Ascending aorta (tissue), 2 donors: ENCODE measurements around the gene CD302. TPM values are rescaled to one million over a fixed set of nuclear protein-coding genes. Genes with fewer than 3 reads are reported as not detected.

ENCODE experiments used
- DNase-seq, 2 donors: peaks; one replicate each; pipeline ENCODE4 v3.0.0-alpha.2; 2019; ENCODE audit warnings: low spot score in 2 of 2
- H3K27ac ChIP-seq, 2 donors: fragments of 200-600 bp; sonication (generic); one replicate each; pipeline ENCODE4 v1.5.1; 2016 to 2017; ENCODE audit warnings: mild to moderate bottlenecking in 1 of 2
- H3K27me3 ChIP-seq: fragments of 200-600 bp; sonication (generic); one replicate; pipeline ENCODE4 v1.5.1; 2017
- H3K36me3 ChIP-seq, 2 donors: fragments of 200-600 bp; sonication (generic); one replicate each; pipeline ENCODE4 v1.5.1; 2016
- H3K4me1 ChIP-seq, 2 donors: fragments of 200-600 bp; sonication (generic); one replicate each; pipeline ENCODE4 v1.5.1; 2016 to 2017; ENCODE audit warnings: mild to moderate bottlenecking in 1 of 2
- H3K4me3 ChIP-seq, 2 donors: fragments of 200-600 bp; sonication (generic); one replicate each; pipeline ENCODE4 v1.5.1; 2016 to 2017; ENCODE audit warnings: mild to moderate bottlenecking in 1 of 2
- H3K9me3 ChIP-seq, 2 donors: fragments of 200-600 bp; sonication (generic); one replicate each; pipeline ENCODE4 v1.5.1; 2016
- intact Hi-C: fragments of 100-400 bp; cut with DNase I; formaldehyde crosslinking; loops from one replicate; pipeline ENCODE4 v1.15.1; 2023
- total RNA-seq: library from RNA; depleted of rRNA; stranded (reverse); fragments of >200 nt; gene quantifications from one replicate; pipeline ENCODE4 v1.1.0, GENCODE V29; 2016
- TF ChIP-seq, protein P1 (sequence below), 3 experiments: fragments of 200-600 bp in 2 of 3; fragments of 450-650 bp in 1 of 3; sonication (generic) in 2 of 3; IDR thresholded peaks; one replicate each; pipeline ENCODE4 v1.5.1; 2016 to 2019; ENCODE audit warnings: antibody characterized with exemption in 3 of 3, mild to moderate bottlenecking in 1 of 3, moderate library complexity in 1 of 3

The CD302 gene
- total RNA-seq, 1 donor from 2014 or later = 30.9 TPM

DNA sequence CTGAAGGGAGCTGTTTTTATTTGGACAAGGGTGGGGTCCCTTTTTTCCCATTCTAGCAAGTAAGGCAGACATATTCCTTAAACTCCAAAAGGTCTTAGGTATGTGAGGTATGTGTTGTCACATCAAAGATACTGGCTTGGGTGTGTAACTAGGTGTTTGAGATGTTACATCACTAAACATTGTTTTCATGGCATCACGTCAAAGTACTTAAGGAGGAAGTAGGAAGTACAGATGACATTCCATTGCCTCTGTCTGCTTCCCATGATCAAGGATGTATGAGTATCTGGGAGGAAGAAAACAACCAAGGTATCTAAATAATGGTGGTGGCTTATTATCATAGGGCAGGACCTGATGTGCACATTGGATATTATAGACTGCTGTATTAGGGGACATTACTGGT is 39.3 kb downstream of the CD302 start:
- Histone ChIP-seq H3K36me3 (peaks cover 10 to 42% of the 10 kb centered on the region in 2 donors), H3K27ac (no peak overlapping the region), H3K9me3 (no peaks in the 10 kb centered on the region), H3K4me1 (peaks cover 0 to 11% of the 10 kb centered on the region in 2 donors), H3K27me3 (no peaks in the 10 kb centered on the region), H3K4me3 (no peak overlapping the region)
- no peak for DNase-seq
- TF ChIP-seq, protein P1, sequence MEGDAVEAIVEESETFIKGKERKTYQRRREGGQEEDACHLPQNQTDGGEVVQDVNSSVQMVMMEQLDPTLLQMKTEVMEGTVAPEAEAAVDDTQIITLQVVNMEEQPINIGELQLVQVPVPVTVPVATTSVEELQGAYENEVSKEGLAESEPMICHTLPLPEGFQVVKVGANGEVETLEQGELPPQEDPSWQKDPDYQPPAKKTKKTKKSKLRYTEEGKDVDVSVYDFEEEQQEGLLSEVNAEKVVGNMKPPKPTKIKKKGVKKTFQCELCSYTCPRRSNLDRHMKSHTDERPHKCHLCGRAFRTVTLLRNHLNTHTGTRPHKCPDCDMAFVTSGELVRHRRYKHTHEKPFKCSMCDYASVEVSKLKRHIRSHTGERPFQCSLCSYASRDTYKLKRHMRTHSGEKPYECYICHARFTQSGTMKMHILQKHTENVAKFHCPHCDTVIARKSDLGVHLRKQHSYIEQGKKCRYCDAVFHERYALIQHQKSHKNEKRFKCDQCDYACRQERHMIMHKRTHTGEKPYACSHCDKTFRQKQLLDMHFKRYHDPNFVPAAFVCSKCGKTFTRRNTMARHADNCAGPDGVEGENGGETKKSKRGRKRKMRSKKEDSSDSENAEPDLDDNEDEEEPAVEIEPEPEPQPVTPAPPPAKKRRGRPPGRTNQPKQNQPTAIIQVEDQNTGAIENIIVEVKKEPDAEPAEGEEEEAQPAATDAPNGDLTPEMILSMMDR (IDR thresholded peaks at IDR 0.05) = no peak
- intact Hi-C loops = no loop called here

DNA sequence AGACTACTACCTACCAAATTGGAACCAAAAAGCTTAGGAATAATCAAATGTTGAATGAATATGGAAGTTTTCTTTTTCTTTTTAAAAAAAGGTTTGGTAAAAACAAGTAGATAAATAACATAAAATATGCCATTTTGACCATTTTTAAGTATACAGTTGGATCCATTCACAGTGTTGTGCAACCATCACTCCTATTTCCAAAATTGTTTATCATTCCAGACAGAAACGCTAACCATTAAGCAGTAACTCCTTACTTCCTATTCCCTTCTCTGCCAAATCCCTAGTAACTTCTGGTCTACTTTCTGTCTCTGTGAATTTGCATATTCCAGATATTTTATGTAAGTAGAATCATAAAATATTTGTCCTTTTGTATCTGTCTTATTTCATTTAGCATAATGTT is 39.8 kb downstream of the CD302 start:
- no peak overlapping the region for H3K4me3 ChIP-seq
- peaks cover 0 to 11% of the 10 kb centered on the region in 2 donors for H3K4me1 ChIP-seq
- peaks cover 10 to 41% of the 10 kb centered on the region in 2 donors for H3K36me3 ChIP-seq
- no peak overlapping the region for H3K27ac ChIP-seq
- intact Hi-C loops = no loop called here
- DNase-seq = no peak
- H3K27me3 ChIP-seq = no peaks in the 10 kb centered on the region
- TF ChIP-seq, protein P1 (IDR thresholded peaks at IDR 0.05) = no peak
- no peaks in the 10 kb centered on the region for H3K9me3 ChIP-seq

DNA sequence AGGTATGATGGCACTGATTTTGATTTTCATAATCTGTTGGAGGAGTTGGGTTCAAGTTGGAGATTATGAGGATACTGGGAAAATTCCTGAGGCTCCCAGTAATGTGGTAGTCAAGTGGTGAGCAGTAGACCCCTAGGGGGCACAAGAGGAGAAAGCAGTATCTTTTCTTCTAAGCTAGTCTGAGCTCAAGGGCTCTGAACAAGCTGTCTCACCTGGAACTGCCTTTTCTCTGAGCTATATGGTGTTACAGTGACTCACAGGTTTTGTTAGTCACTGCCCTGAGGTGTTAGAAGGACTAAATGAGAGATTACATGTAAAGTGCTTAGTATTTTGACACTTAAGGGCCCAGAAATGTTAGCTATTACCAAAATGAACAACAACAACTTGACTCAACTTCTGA is 42.2 kb downstream of the CD302 start:
- Histone ChIP-seq H3K4me1 (peaks cover 0 to 11% of the 10 kb centered on the region in 2 donors), H3K27me3 (no peaks in the 10 kb centered on the region), H3K4me3 (no peak overlapping the region), H3K36me3 (peaks cover 16 to 48% of the 10 kb centered on the region in 2 donors), H3K9me3 (no peaks in the 10 kb centered on the region), H3K27ac (peak overlapping the region in 1 of 2 donors; percentile 35)
- no peak for DNase-seq
- intact Hi-C loops = no loop called here
- TF ChIP-seq, protein P1 (IDR thresholded peaks at IDR 0.05) = no peak

DNA sequence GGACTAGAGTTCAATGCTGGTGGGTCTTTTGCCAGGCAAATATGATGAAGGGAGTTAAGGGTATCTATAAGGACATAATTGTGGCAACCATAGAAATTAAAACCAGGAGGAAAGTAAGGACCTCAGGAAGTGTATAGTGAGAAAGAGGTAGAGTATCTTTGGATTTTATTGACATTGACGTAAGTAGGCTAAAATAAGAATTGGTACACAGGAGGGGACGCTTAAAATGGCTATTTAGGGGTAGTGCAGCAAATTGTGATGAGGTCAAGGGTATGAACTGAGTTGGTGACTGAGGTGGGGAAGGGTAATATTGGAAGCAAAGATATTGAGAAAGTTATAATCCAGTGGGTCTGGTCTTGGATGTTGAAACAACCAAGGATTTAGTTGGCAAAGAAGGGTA is 43.0 kb downstream of the CD302 start:
- Histone ChIP-seq H3K36me3 (peaks cover 18 to 51% of the 10 kb centered on the region in 2 donors), H3K4me1 (peaks cover 0 to 8% of the 10 kb centered on the region in 2 donors), H3K27ac (no peak overlapping the region), H3K4me3 (no peak overlapping the region), H3K9me3 (no peaks in the 10 kb centered on the region), H3K27me3 (no peaks in the 10 kb centered on the region)
- DNase-seq = no peak
- TF ChIP-seq, protein P1 (IDR thresholded peaks at IDR 0.05) = no peak
- intact Hi-C loops = no loop called here

DNA sequence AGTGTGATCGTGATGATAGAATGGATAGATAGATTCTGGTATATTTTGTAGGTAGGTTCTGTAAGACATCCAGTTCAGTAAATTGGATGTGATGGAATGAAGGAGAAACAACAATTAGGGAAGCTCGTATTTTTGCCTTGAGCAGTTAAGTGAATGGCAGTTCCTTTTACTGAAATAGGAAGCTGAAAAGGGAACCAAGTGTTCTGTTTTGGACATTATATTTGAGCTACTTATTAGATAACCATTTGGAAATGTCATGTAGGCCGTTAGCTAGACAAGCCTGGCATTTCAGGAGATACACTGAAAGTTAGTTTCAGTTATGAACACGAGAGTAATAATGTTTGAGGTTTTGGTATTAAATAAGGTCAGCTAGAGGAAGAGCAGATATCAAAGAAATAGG is 44.2 kb downstream of the CD302 start:
- H3K27ac ChIP-seq = peak overlapping the region in 1 of 2 donors; percentile 9
- intact Hi-C loops = no loop called here
- DNase-seq = no peak
- TF ChIP-seq, protein P1 (IDR thresholded peaks at IDR 0.05) = no peak
- no peaks in the 10 kb centered on the region for H3K27me3 ChIP-seq
- no peaks in the 10 kb centered on the region for H3K9me3 ChIP-seq
- peaks cover 18 to 61% of the 10 kb centered on the region in 2 donors for H3K36me3 ChIP-seq
- H3K4me3 ChIP-seq = no peak overlapping the region
- H3K4me1 ChIP-seq = peaks cover 0 to 4% of the 10 kb centered on the region in 2 donors

DNA sequence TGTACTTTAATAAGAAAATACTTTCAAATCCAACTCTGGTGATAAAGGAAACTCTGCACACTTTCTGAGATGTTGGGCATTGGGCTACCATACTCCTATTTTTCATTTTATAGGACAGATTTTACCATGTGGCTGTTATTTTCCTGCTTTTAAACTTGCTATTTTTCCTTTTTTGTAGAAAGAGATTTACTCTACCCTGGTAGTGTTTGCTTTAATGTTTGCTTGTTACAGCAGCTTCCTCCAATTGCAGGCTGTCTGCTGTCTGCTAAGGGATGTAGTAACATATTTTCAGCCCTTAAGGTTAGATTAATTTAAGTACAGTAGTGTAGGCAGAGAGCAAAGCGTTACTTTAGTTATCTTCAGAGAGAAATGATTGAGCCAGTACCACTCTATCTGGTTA is 47.1 kb downstream of the CD302 start:
- H3K27ac ChIP-seq = no peak overlapping the region
- H3K9me3 ChIP-seq = no peaks in the 10 kb centered on the region
- peaks cover 0 to 4% of the 10 kb centered on the region in 2 donors for H3K4me1 ChIP-seq
- intact Hi-C loops = no loop called here
- H3K36me3 ChIP-seq = peaks cover 38 to 71% of the 10 kb centered on the region in 2 donors
- no peak for DNase-seq
- TF ChIP-seq, protein P1 (IDR thresholded peaks at IDR 0.05) = no peak
- no peak overlapping the region for H3K4me3 ChIP-seq
- H3K27me3 ChIP-seq = no peaks in the 10 kb centered on the region
